Brain pericyte (primary cell): Measurements from ENCODE around the gene MYOM1.
A peak's percentile ranks its signal among the peaks of the same experiment; 100 is the strongest.

Experiments
- DNase-seq: peaks from one replicate; pipeline ENCODE4 v3.0.0-alpha.2; 2012; ENCODE audit warnings: low read depth, low spot score

Gene MYOM1

GRCh38 chr18:3151399-3152264 lies 68.1 kb downstream of the MYOM1 start:
- no peak for DNase-seq

- no peak for DNase-seq
Observed at GRCh38 chr18:3150688-3151087, 69.1 kb downstream of the MYOM1 start.

GRCh38 chr18:3150274-3150673 lies 69.5 kb downstream of the MYOM1 start:
- DNase-seq: no peak

- no peak for DNase-seq
Observed at GRCh38 chr18:3148930-3149535, 70.7 kb downstream of the MYOM1 start.

GRCh38 chr18:3147935-3148554 lies 71.7 kb downstream of the MYOM1 start:
- no peak for DNase-seq

- DNase-seq: no peak
Observed at GRCh38 chr18:3140986-3141639, 78.7 kb downstream of the MYOM1 start.

GRCh38 chr18:3140342-3140741 lies 79.4 kb downstream of the MYOM1 start:
- DNase-seq: no peak

GRCh38 chr18:3139406-3139805 lies 80.4 kb downstream of the MYOM1 start:
- no peak for DNase-seq

GRCh38 chr18:3138274-3138975 lies 81.3 kb downstream of the MYOM1 start:
- DNase-seq: no peak

- DNase-seq: no peak
Observed at GRCh38 chr18:3135536-3135935, 84.2 kb downstream of the MYOM1 start.

- DNase-seq: no peak
Observed at GRCh38 chr18:3132700-3133099, 87.1 kb downstream of the MYOM1 start.

GRCh38 chr18:3130344-3130743 lies 89.4 kb downstream of the MYOM1 start:
- DNase-seq: no peak

GRCh38 chr18:3129053-3129864 lies 90.5 kb downstream of the MYOM1 start:
- DNase-seq: peak; percentile 30

GRCh38 chr18:3126457-3127097 lies 93.2 kb downstream of the MYOM1 start:
- DNase-seq: no peak

GRCh38 chr18:3124822-3125221 lies 94.9 kb downstream of the MYOM1 start:
- no peak for DNase-seq

- DNase-seq: no peak
Observed at GRCh38 chr18:3122851-3123250, 96.9 kb downstream of the MYOM1 start.

- DNase-seq: no peak
Observed at GRCh38 chr18:3121259-3121658, 98.5 kb downstream of the MYOM1 start.

- DNase-seq: no peak
Observed at GRCh38 chr18:3120356-3120755, 99.4 kb downstream of the MYOM1 start.

- DNase-seq: no peak
Observed at GRCh38 chr18:3119401-3120341, 100.1 kb downstream of the MYOM1 start.
